ENCODE measurements around the gene WASHC2C.
"Not testable (repeated sequence)": the region's sequence is repeated elsewhere in the genome, so short reads cannot be mapped to it uniquely, and the experiment has no call there.

The WASHC2C gene, protein sequence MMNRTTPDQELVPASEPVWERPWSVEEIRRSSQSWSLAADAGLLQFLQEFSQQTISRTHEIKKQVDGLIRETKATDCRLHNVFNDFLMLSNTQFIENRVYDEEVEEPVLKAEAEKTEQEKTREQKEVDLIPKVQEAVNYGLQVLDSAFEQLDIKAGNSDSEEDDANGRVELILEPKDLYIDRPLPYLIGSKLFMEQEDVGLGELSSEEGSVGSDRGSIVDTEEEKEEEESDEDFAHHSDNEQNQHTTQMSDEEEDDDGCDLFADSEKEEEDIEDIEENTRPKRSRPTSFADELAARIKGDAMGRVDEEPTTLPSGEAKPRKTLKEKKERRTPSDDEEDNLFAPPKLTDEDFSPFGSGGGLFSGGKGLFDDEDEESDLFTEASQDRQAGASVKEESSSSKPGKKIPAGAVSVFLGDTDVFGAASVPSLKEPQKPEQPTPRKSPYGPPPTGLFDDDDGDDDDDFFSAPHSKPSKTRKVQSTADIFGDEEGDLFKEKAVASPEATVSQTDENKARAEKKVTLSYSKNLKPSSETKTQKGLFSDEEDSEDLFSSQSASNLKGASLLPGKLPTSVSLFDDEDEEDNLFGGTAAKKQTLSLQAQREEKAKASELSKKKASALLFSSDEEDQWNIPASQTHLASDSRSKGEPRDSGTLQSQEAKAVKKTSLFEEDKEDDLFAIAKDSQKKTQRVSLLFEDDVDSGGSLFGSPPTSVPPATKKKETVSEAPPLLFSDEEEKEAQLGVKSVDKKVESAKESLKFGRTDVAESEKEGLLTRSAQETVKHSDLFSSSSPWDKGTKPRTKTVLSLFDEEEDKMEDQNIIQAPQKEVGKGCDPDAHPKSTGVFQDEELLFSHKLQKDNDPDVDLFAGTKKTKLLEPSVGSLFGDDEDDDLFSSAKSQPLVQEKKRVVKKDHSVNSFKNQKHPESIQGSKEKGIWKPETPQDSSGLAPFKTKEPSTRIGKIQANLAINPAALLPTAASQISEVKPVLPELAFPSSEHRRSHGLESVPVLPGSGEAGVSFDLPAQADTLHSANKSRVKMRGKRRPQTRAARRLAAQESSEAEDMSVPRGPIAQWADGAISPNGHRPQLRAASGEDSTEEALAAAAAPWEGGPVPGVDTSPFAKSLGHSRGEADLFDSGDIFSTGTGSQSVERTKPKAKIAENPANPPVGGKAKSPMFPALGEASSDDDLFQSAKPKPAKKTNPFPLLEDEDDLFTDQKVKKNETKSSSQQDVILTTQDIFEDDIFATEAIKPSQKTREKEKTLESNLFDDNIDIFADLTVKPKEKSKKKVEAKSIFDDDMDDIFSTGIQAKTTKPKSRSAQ (N-terminal part only)

DNA sequence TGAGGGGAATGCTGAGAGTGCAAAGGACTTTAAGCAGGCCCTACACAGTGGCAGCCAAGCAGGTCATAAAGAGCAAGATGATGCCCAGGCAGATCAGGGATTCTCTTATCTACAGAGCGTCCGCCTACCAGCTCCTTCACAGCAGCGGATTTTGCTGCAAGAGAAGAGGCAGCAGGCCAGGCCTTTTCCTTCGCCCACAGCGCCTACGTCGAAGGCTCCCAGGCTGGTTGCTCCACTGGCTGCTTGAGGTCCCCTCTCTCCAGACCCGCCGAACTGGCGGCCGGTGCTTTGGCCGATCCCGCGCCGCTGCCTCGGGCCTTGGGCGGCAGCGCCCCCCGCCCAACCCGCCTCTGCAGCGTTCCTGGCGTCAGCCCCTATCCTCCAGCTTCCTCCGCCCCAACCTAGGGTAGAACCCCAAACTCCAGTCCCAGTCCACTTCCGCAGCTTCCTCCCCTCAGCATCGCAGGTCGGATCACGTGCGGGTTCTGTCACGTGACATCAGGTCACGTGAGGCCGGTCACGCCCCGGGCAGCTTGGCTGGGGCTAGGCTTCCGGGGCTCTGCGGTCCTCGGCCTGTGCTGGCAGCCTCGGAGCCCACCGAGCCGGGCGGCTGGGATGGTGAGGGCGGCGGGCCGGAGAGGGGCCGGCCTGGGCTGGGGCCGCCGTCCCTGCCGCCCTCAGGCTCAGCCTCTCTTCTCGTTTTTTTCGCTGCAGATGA, at the start of gene WASHC2C:
Gene WASHC2C, plus strand, starts transcription at position 564 of the 718 bp plus-strand sequence. Its CDS starts 52 bp downstream, at position 616.
- peak within 1 kb of the TSS; percentile 69 for H3K27ac ChIP-seq
- CTCF ChIA-PET: interaction anchor here (0.6 kb wide), 1 partner anchor 477 kb away, joined by 4 read pairs; no protein-coding TSS in a partner anchor
- POLR2A ChIA-PET (ENCODE audit: low non-redundant PET): not testable (repeated sequence)

DNA sequence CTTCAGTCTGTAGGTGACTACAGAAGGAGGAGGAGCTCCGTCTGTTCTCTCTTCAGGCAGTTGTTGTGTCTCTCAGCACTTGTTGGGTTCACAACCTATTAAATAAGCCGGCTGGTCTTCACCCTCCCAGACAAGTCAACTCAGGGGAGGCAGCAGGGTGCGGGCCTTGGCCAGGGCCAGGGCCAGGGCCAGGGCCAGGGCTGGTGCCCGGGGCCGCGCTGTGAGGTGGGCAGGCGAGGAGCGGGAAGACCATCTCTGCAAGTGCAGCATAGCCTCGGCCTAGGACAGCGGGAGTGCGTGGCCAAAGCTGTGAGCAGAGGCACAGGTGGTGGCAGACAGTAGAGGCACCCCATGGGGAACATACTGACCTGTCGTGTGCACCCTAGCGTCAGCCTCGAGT, 48.6 kb upstream of the WASHC2C start:
- DNase-seq (ENCODE audit: low spot score); POLR2A ChIA-PET (ENCODE audit: low non-redundant PET); H3K27ac ChIP-seq; CTCF ChIA-PET: not testable (repeated sequence)

More for the DNA sequence above, at the start of gene WASHC2C:
- DNase-seq (ENCODE audit: low spot score): peak; percentile 26

DNA sequence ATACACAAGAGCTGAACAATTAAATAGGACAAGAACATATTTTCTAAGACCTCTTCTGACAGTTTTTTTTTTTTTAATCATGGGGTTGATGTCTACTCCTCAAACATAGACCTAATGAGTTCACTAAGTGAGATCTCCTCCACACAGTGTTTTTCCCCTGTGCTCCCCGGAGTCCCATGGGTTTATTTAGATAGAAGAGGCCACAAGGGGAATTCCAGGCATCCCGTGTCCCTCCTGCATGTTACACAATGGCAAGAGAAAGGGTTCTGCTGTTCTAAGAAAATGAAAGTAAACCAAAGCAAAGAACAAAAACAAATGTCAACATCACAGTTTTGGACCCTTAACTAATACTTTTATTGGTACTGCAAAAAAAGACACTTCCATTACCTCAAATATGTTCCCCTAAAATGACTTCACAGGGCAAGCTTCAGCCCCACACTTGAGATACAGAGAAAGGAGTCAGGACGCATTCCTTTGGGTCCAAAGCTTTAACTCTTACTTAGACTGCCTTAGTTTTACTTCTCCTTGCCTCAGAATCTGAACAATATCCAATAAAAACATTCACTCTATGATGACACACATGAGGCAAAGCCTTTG, 16.8 kb upstream of the WASHC2C start:
- H3K27ac ChIP-seq; POLR2A ChIA-PET (ENCODE audit: low non-redundant PET); DNase-seq (ENCODE audit: low spot score): not testable (repeated sequence)
- CTCF ChIA-PET: interaction anchor here (0.6 kb wide), 1 partner anchor 475 kb away, joined by 3 read pairs; no protein-coding TSS in a partner anchor

DNA sequence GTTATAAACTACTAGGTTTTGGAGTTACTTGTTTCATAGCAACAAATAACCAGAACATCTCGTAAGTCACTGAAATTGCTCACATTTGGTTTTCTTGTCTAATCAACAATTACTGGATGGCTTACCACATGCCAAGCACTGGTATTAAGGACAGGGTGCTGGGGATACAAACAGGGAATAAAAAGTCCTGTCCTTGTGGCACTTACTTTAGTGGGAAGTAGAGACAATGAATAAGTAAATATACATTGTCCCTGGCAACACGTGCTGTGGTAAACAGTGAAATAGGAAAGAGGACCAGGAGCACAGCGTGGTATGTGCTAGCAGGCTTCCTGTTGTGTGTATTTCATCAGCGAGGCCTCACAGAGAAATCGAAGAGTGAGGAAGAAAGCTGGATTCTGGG, 15.8 kb upstream of the WASHC2C start:
- H3K27ac ChIP-seq; DNase-seq (ENCODE audit: low spot score); CTCF ChIA-PET; POLR2A ChIA-PET (ENCODE audit: low non-redundant PET): not testable (repeated sequence)

DNA sequence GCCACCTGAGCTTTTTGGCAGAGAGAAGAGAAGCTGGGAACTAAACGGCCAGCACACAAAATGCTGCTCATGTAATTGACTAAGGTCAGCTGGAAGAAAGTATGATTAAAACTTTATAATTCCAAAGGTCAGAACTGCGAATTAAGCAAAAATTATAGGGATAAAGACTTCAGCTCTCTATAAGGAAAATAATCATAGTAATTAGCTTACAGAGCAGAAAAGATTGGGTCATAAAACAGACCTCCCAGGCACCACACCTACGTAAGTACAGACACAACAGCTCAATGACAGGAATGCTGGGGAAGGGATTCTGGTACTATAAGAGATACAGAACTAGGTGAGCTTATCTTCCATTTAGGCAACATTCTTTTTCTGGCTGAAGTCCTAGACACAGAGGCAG, 10.0 kb upstream of the WASHC2C start:
- POLR2A ChIA-PET (ENCODE audit: low non-redundant PET); H3K27ac ChIP-seq; DNase-seq (ENCODE audit: low spot score); CTCF ChIA-PET: not testable (repeated sequence)

DNA sequence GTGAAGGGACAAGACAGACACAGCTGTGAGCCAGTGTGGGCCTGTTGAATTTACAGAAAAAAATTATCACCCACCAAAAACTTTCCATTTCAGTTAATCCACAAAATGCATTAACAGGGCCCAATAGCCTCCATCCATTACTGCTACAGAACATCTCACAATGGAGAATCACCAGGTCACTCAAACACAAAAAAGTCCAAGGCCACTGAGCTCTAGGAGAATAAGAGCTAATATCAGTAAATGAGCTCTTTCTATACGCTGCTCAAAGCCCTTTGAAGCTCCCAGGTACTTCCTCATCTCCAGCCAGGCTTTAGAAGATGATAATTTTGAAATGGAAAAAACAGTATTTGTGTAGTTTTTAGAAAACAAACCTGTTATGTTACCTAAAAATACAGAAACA, 9.4 kb upstream of the WASHC2C start:
- CTCF ChIA-PET; H3K27ac ChIP-seq; POLR2A ChIA-PET (ENCODE audit: low non-redundant PET); DNase-seq (ENCODE audit: low spot score): not testable (repeated sequence)

DNA sequence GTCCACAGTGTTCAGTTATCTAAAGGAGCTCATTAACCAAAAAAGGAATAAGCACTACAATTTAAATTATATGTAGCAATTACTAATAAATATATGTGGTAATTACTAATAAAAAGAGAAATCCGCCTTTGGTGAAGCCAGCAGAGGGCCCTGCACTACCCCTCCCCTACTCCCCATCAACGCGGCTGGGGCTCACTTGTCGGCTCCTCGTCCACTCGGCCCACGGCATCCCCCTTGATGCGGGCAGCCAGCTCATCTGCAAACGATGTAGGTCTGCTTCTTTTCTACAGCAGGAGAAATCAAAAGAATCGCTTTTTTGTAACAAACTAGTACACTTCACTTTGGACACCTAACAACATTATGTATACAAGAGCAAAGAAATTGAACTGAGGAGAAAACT, 5.6 kb upstream of the WASHC2C start:
- POLR2A ChIA-PET (ENCODE audit: low non-redundant PET); H3K27ac ChIP-seq; CTCF ChIA-PET; DNase-seq (ENCODE audit: low spot score): not testable (repeated sequence)

DNA sequence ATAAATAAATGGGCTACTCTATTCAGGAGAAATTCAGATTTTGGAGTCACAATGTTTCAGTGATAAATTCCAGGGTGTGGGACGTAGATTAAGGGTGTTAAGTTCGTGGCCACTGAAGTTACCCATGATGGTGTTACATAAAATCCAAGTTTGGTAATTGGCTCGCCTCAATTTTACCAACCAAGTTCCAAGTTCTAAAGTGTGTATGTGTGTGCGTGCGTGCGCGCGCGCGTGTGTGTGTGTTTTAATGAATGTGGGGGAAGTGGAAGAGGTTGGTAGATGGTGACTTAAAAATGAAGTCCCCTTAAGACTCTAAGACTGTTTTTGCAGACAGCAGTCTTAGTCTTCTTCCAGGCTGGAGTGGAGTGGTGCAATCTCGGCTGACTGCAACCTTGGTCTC, 3.2 kb upstream of the WASHC2C start:
- DNase-seq (ENCODE audit: low spot score); H3K27ac ChIP-seq; POLR2A ChIA-PET (ENCODE audit: low non-redundant PET); CTCF ChIA-PET: not testable (repeated sequence)

DNA sequence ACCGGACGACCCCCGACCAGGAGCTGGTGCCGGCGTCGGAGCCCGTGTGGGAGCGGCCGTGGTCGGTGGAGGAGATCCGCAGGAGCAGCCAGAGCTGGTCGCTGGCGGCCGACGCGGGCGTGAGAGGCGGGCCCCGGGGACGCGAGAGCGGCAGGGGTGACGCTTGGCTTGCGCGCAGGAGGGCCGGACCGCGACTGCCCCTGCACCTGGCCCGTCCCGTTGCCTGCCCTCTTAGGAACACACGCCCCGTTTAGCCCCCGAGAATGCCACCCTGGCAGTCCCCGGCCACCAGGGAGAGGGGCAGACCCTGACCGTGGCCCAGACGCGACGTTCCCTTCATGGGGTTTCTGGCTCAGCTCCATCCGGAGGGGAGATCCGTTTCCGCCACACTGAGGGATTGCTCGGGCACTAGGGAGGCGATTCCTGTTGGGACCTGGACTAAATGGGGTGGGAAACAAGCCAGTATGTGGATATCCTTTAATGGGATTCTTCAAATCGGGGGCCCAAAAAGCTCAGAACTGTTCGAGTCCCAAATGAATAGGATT, 427 bp downstream of the WASHC2C start:
- H3K27ac ChIP-seq: peak overlapping the region; percentile 69
- POLR2A ChIA-PET (ENCODE audit: low non-redundant PET); DNase-seq (ENCODE audit: low spot score): not testable (repeated sequence)
- CTCF ChIA-PET: interaction anchor here (0.6 kb wide), 1 partner anchor 477 kb away, joined by 4 read pairs; no protein-coding TSS in a partner anchor

DNA sequence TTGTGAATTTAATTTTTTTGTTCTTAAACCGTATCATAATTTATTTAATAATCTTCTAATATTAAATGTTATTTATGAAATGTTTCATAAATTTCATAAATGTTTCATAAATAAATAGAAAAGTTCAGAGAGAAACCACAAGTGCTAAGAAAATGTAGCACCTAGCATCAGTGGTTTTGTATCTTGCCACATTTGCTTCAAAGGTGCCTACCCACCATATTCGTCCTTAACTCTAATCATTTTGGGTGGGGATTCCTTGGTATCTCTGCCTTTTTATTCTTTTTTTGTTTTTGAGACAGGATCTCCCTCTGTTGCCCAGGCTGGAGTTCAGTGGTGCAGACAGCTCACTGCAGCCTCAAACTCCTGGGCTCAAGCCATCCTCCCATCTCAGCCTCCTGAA, 7.4 kb downstream of the WASHC2C start:
- POLR2A ChIA-PET (ENCODE audit: low non-redundant PET); CTCF ChIA-PET: not testable (repeated sequence)

DNA sequence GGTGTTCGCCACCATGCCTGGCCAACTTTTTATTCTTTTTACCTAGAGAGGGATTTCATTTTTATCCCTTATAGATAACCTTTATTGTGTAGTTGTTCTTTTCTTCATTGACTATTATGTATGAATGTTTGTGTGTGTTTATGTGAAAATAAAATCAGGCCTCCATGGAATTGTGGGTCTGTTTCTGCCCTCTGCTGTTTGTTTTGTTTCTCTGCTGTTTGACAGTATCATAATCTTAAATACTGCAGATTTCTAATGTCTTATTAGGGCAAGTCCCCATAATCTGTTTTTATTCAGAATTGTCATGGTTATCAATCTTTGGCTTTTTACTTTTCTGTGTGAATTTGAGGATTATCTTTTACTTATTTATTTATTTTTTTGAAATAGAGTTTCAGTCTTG, 7.8 kb downstream of the WASHC2C start:
- DNase-seq (ENCODE audit: low spot score); CTCF ChIA-PET; POLR2A ChIA-PET (ENCODE audit: low non-redundant PET): not testable (repeated sequence)

More for the DNA sequence above, 7.4 kb downstream of the WASHC2C start:
- DNase-seq (ENCODE audit: low spot score); H3K27ac ChIP-seq: not testable (repeated sequence)

DNA sequence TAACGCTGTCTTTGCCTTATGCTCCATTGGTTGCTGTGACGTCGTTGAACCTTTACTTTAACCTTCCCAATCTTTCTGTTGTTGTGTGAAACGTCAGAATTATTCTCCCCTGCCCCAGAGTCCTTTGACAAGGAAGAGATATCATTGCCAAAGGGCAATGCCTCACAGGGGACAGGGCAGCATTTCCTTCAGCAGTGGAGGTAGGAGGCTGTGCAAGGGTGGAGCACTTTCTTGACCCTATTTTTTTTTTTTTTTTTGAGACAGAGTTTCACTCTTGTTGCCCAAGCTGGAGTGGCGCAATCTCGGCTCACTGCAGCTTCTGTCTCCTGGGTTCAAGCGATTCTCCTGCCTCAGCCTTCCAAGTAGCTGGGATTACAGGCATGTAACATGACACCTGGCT, 14.5 kb downstream of the WASHC2C start:
- H3K27ac ChIP-seq; DNase-seq (ENCODE audit: low spot score); CTCF ChIA-PET; POLR2A ChIA-PET (ENCODE audit: low non-redundant PET): not testable (repeated sequence)

More for the DNA sequence above, 7.8 kb downstream of the WASHC2C start:
- H3K27ac ChIP-seq: not testable (repeated sequence)

DNA sequence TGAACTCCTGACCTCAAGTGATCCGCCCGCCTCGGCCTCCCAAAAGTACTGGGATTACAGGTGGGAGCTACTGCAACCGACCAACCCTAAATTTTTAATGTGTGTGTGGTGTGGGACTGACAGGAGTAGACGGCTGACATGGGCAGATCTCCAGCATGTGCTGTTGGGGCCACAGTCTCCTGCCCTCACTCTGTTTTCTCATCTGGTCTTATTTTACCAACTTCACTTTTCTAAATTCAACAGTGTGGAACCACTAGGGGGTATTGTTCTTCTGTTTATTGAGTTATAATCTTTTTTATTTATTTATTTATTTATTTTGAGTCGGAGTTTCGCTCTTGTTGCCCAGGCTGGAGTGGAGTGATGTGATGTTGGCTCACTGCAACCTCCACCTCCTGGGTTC, 14.9 kb downstream of the WASHC2C start:
- CTCF ChIA-PET; H3K27ac ChIP-seq; POLR2A ChIA-PET (ENCODE audit: low non-redundant PET); DNase-seq (ENCODE audit: low spot score): not testable (repeated sequence)

DNA sequence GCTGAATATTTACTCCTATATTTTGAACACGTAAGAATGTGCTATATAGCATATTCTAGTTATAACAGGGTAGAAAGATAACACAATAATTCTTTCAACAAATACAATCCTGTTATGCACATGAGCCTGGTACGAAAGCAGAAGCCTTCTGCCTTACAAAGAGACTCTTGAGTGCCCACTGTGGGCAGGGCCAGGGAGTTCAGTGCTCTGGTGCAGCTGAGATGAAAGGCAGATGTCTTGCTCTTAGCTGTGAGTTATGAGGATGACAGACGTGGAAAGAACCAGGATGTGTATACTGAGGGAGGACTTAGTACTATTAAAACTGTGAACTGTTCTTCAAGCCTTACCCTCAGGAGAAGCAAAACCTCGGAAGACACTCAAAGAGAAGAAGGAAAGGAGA, 24.1 kb downstream of the WASHC2C start:
- CTCF ChIA-PET; DNase-seq (ENCODE audit: low spot score): not testable (repeated sequence)

DNA sequence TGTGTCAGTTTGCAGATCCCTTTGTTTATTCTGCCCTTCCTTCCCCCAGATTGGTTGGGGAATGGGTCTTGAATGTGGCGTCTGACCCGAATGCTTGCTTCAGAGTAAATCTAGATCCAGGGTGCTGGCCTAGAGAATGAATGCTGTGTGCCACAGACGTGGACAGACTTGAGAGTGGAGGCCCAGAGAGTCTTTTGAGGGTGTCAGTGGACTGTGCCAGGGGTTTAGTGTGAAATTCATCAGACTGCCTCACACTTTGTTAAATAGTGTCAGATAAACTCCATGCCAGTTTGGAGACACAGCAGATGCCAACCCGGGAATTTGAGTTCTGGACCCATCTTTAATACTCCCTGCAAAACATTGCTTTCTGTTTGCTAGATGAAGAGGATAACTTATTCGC, 25.1 kb downstream of the WASHC2C start:
- H3K27ac ChIP-seq; DNase-seq (ENCODE audit: low spot score); CTCF ChIA-PET; POLR2A ChIA-PET (ENCODE audit: low non-redundant PET): not testable (repeated sequence)

More for the DNA sequence above, 24.1 kb downstream of the WASHC2C start:
- H3K27ac ChIP-seq; POLR2A ChIA-PET (ENCODE audit: low non-redundant PET): not testable (repeated sequence)

Measured in RWPE1 (cell line).